Measurements from ENCODE around the gene PLCB4. TPM values are rescaled to one million over a fixed set of nuclear protein-coding genes. Genes with fewer than 3 reads are reported as not detected.

Gene PLCB4
- total RNA-seq, 4 donors from 2014 or later: 4.4 to 11.5 (median 8.7) TPM

- no peak for TF ChIP-seq CTCF (IDR thresholded peaks at IDR 0.05; ENCODE audit: low read depth)
Measured at GRCh38 chr20:9087531-9088217, 18.8 kb downstream of the PLCB4 start.

GRCh38 chr20:9088556-9088955 is 19.7 kb downstream of the PLCB4 start:
- TF ChIP-seq CTCF (IDR thresholded peaks at IDR 0.05; ENCODE audit: low read depth): no peak

GRCh38 chr20:9092113-9092512 is 23.2 kb downstream of the PLCB4 start:
- TF ChIP-seq CTCF (IDR thresholded peaks at IDR 0.05; ENCODE audit: low read depth): no peak

- no peak for TF ChIP-seq CTCF (IDR thresholded peaks at IDR 0.05; ENCODE audit: low read depth)
Measured at GRCh38 chr20:9092655-9093054, 23.8 kb downstream of the PLCB4 start.

- TF ChIP-seq CTCF (IDR thresholded peaks at IDR 0.05; ENCODE audit: low read depth): no peak
Measured at GRCh38 chr20:9093218-9093957, 24.5 kb downstream of the PLCB4 start.

- no peak for TF ChIP-seq CTCF (IDR thresholded peaks at IDR 0.05; ENCODE audit: low read depth)
Measured at GRCh38 chr20:9099372-9099771, 30.5 kb downstream of the PLCB4 start.

- TF ChIP-seq CTCF (IDR thresholded peaks at IDR 0.05; ENCODE audit: low read depth): no peak
Measured at GRCh38 chr20:9100691-9101090, 31.8 kb downstream of the PLCB4 start.
